Erythroblast (primary cell): ENCODE data around the gene MAP2K3.

ENCODE experiments used
- GATA1 ChIP-seq: IDR thresholded peaks from 2 replicates; pipeline ENCODE4 v1.6.1; 2011; ENCODE audit warnings: low read depth, mild to moderate bottlenecking, control low read depth, low read length, moderate library complexity
- POLR2A ChIP-seq: IDR thresholded peaks from 2 replicates; pipeline ENCODE4 v1.6.1; 2011; ENCODE audit warnings: mild to moderate bottlenecking, low read length

- TF ChIP-seq POLR2A (no peak), GATA1 (no peak)
Measured at GRCh38 chr17:21243516-21244303, 40.8 kb upstream of the MAP2K3 start.
